HepG2 (cell line): Measurements from ENCODE around the gene EBF3. TPM values are rescaled to one million over a fixed set of nuclear protein-coding genes. Genes with fewer than 3 reads are reported as not detected.

Source experiments
- ATAC-seq: fragments of 200-7000 bp; cut with Tn5 transposase; 3 replicates; pipeline ENCODE4 v1.9.1; 2020; ENCODE audit warnings: mild to moderate bottlenecking, moderate library complexity
- BruUV-seq: library from RNA; stranded (reverse); fragments of 400-500 nt; replicated peaks from 2 replicates; lab custom pipeline; 2021; lab: Mats Ljungman, UMichigan
- CTCF ChIA-PET: fragments of 300-600 bp; formaldehyde crosslinking; extraction: SDS; loops from one replicate; lab custom pipeline; 2021; ENCODE audit warnings: low total read pairs, inconsistent platforms, low intra/inter-chr PET ratio; lab: Yijun Ruan, JAX
- POLR2A ChIA-PET: fragments of 350-600 bp; sonication (Branson Sonifier 250); formaldehyde crosslinking; loops from one replicate; lab custom pipeline; 2020; ENCODE audit warnings: antibody characterized with exemption, inconsistent platforms; lab: Yijun Ruan, JAX
- DNase-seq: peaks from one replicate; pipeline ENCODE4 v3.0.0-alpha.2; 2015; ENCODE audit warnings: low spot score
- FAIRE-seq: peaks from 3 replicates; lab custom pipeline; 2011; peaks lifted over from hg19 to GRCh38; lab: Jason Lieb, UNC
- H2AFZ ChIP-seq: one replicate; pipeline ENCODE4 v1.6.1; 2011; ENCODE audit warnings: low read length, inconsistent platforms
- H3K27ac ChIP-seq: fragments of 300-600 bp; 3 replicates; pipeline ENCODE4 v1.8.0; 2011; ENCODE audit warnings: mixed run types, mild to moderate bottlenecking, mixed read lengths, low read length, inconsistent platforms; ENCODE audit not compliant: insufficient read depth; ENCODE audit errors: extremely low read length
- H3K27me3 ChIP-seq, 2 experiments: fragments of 200-600 bp in 1 of 2; 2 replicates in 1 of 2; 3 replicates in 1 of 2; pipeline versions ENCODE4 v1.6.0 to v1.8.0; 2011; ENCODE audit warnings: low read length in 2 of 2, mild to moderate bottlenecking in 2 of 2, moderate library complexity in 2 of 2, inconsistent platforms in 1 of 2; ENCODE audit not compliant: insufficient read depth in 2 of 2, control insufficient read depth in 1 of 2
- H3K36me3 ChIP-seq, 2 experiments: fragments of 200-600 bp in 1 of 2; replicated peaks in 1 of 2; 2 replicates in 1 of 2; 3 replicates in 1 of 2; pipeline versions ENCODE4 v1.5.1 to v1.8.0; 2011; ENCODE audit warnings: low read length in 2 of 2, inconsistent platforms in 1 of 2; ENCODE audit not compliant: insufficient read depth in 2 of 2, control insufficient read depth in 1 of 2
- H3K4me1 ChIP-seq: 2 replicates; pipeline ENCODE4 v1.5.1; 2012; ENCODE audit warnings: low read length, inconsistent platforms; ENCODE audit not compliant: insufficient read depth
- H3K4me2 ChIP-seq: 2 replicates; pipeline ENCODE4 v1.6.0; 2011; ENCODE audit warnings: low read depth, low read length, inconsistent platforms
- H3K4me3 ChIP-seq, 3 experiments: fragments of 200-600 bp in 1 of 3; sonication (generic), shearing (Covaris generic) in 1 of 3; replicated peaks in 1 of 3; 2 replicates each; pipeline ENCODE4 v1.5.1; 2011 to 2016; ENCODE audit warnings: low read length in 3 of 3, inconsistent platforms in 2 of 3, low read depth in 2 of 3, mild to moderate bottlenecking in 2 of 3, control low read depth in 1 of 3, mixed read lengths in 1 of 3; ENCODE audit not compliant: insufficient read depth in 1 of 3
- H3K79me2 ChIP-seq: one replicate; pipeline ENCODE4 v1.6.1; 2011; ENCODE audit warnings: low read length, inconsistent platforms; ENCODE audit not compliant: insufficient read depth
- H3K9ac ChIP-seq: 2 replicates; pipeline ENCODE4 v1.6.0; 2011; ENCODE audit warnings: mild to moderate bottlenecking, low read depth, low read length, inconsistent platforms; ENCODE audit not compliant: insufficient read depth
- H3K9me3 ChIP-seq: 2 replicates; pipeline ENCODE4 v1.5.1; 2012; ENCODE audit warnings: mild to moderate bottlenecking, low read length
- H4K20me1 ChIP-seq: 2 replicates; pipeline ENCODE4 v1.6.0; 2011; ENCODE audit warnings: inconsistent platforms, mild to moderate bottlenecking, low read length, moderate library complexity; ENCODE audit not compliant: insufficient read depth
- BCL6 ChIP-seq: IDR thresholded peaks from 2 replicates; pipeline ENCODE4 v1.6.1; 2016; ENCODE audit warnings: missing genetic modification reagents, missing compliant biosample characterization
- CREB1 ChIP-seq, 2 experiments: fragments of 450-650 bp in 1 of 2; IDR thresholded peaks; 2 replicates each; pipeline ENCODE4 v1.6.1; 2016 to 2017; ENCODE audit warnings: control low read depth in 1 of 2, mild to moderate bottlenecking in 1 of 2, missing compliant biosample characterization in 1 of 2, missing genetic modification characterization in 1 of 2
- EZH2 ChIP-seq: conservative IDR thresholded peaks from 2 replicates; pipeline ENCODE4 v1.6.1; 2012; ENCODE audit warnings: mild to moderate bottlenecking, low read depth, low read length, moderate library complexity
- FIP1L1 ChIP-seq: fragments of 200-400 bp; formaldehyde crosslinking; IDR thresholded peaks from 2 replicates; pipeline ENCODE4 v1.6.1; 2018; ENCODE audit warnings: low read depth, mild to moderate bottlenecking, low read length, moderate library complexity, borderline replicate concordance; ENCODE audit not compliant: insufficient read depth
- HDAC6 ChIP-seq: fragments of 200-600 bp; sonication (generic); IDR thresholded peaks from 2 replicates; pipeline ENCODE4 v1.7.0; 2017; ENCODE audit warnings: mild to moderate bottlenecking, antibody characterized with exemption, low read length, low read depth
- RCOR2 ChIP-seq: IDR thresholded peaks from 2 replicates; pipeline ENCODE4 v1.6.1; 2016; ENCODE audit warnings: missing biosample characterization, missing genetic modification reagents
- ZNF337 ChIP-seq: sonication (generic); formaldehyde crosslinking; IDR thresholded peaks from 2 replicates; pipeline ENCODE4 v1.5.1; 2020; ENCODE audit warnings: missing genetic modification reagents, low read depth, mild to moderate bottlenecking, borderline replicate concordance
- WGBS: methylation state at CpG from one replicate; pipeline ENCODE4 v1.1.6; 2017; ENCODE audit warnings: low lambda C conversion rate; 5-methylcytosine and 5-hydroxymethylcytosine counted together
- in situ Hi-C: cut with HindIII; loops from 2 replicates; pipeline ENCODE4 v1.10.0; 2017; ENCODE audit warnings: low pct_unique_long_range_greater_than_20kb; ENCODE audit not compliant: extremely low pct_ligation_motif_present
- intact Hi-C: fragments of 100-400 bp; cut with micrococcal nuclease; formaldehyde crosslinking; loops from one replicate; pipeline ENCODE4 v1.10.0; 2022; ENCODE audit not compliant: unreplicated experiment
- polyA plus RNA-seq, 8 experiments: library from polyadenylated mRNA; depleted of rRNA in 3 of 8; stranded (reverse) in 7 of 8; unstranded in 1 of 8; fragments of >200 nt; fragmentation: Illumina TruSeq in 4 of 8; extraction: Trizol in 4 of 8; gene quantifications; 2 replicates each; pipeline versions ENCODE4 v1.2.1 to v1.2.3, GENCODE V29; 2011 to 2016; ENCODE audit warnings: low read depth in 4 of 8, missing spikeins in 1 of 8, mixed read lengths in 1 of 8; ENCODE audit not compliant: insufficient read depth in 1 of 8
- total RNA-seq, 5 experiments: library from RNA; depleted of rRNA; stranded (reverse); fragments of >200 nt; fragmentation: Illumina TruSeq; extraction: Trizol; gene quantifications; 2 replicates each; pipeline ENCODE4 v1.2.3, GENCODE V29; 2016; ENCODE audit warnings: low read depth in 1 of 5
- TF ChIP-seq, protein P1 (sequence below): sonication (generic); formaldehyde crosslinking; IDR thresholded peaks from 2 replicates; pipeline ENCODE4 v1.9.0; 2021; ENCODE audit warnings: mild to moderate bottlenecking, missing genetic modification reagents
- TF ChIP-seq, protein P2 (sequence below): fragments of 450-650 bp; IDR thresholded peaks from 2 replicates; pipeline ENCODE4 v1.6.1; 2017

EBF3 gene
- total and polyA plus RNA-seq, 2 of the 13 experiments (the other 11 are each of a cell fraction or from before 2014, with no cell fraction given): not detected

DNA sequence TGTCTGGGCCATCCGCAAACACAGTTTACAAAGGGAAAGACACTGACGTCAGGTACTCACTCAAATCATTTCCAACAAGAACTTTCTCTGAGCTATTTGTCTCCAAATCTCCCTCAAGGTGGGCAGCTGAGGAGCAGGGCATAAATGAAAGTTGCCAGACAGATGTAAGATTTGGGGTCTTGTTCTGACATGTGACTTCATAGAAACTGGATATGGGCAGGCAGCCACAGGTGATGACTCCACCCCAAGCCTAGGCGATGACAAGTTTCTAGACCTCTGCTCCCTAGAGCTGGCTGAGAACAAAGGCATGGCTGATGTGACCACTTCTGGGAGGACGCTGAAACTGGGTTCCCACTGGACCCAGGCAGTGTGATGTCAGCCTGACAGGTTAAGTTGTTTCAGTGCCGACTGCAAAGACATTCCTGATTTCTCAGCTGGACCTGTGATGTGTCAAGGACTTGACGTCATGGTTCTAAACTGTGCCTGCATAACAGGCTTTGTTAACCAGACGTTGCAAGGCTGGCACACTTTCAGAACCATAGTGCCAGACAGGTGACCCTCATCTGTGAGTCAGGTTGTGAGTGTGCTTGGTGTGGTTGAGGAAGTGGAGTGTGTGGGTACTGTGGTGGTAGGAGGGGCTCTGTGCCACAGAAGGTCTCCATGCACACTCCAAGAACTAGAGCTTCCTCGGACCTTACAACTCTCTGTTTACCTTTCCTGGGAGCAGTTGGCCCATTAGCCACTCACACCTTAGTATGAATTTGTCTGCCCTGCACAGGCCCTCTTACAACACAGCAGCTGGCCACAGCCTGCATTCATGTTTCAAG, 39.9 kb upstream of the EBF3 start:
- Histone ChIP-seq H3K9ac (no peak overlapping the region), H3K4me1 (no peaks in the 10 kb centered on the region), H3K4me2 (no peak overlapping the region), H3K4me3 (no peak overlapping the region), H3K27me3 (peaks cover 0 to 3% of the 10 kb centered on the region in 2 experiments; a peak in 3 of 5 replicates), H3K9me3 (no peaks in the 10 kb centered on the region), H3K27ac (no peak overlapping the region), H3K79me2 (no peaks in the 10 kb centered on the region), H4K20me1 (no peaks in the 10 kb centered on the region), H2AFZ (no peak overlapping the region), H3K36me3 (no peaks in the 10 kb centered on the region)
- no peak for FAIRE-seq
- ChIA-PET CTCF (no interaction called here), POLR2A (no interaction called here)
- DNase-seq: no peak
- 18% methylated on average over 5 of the region's 8 CpGs for WGBS
- in situ Hi-C loops: no loop called here
- TF ChIP-seq EZH2: no peak
- peak; percentile 65; the same call in 1 of the 2 replicates for TF ChIP-seq CREB1 (IDR thresholded peaks at IDR 0.05)
- TF ChIP-seq CREB1 (CRISPR knock-in tag; IDR thresholded peaks at IDR 0.05): no peak
- no peak for ATAC-seq
- intact Hi-C loops: no loop called here
- BruUV-seq: no TSS peak

DNA sequence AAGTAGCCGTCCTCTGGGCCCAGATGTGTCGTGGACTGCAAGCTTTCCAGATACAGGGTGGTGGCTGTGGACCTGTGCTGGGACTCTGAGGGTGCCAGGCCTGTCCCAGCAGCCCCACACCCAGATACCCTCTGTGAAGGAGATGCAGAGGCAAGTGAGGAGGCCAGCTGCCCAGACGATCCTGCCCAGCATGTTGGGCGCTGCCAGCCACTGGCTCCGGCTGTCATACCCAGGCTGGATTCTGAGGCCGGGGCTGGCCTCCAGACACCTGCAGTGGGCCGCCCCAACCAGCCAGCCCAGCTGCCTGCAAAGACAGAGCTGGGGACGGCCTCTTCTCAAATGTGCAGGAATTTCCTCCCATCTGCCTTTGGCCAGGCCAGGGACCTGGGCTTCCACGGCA, 39.1 kb upstream of the EBF3 start:
- in situ Hi-C loops (no loop called here), intact Hi-C loops (no loop called here)
- H3K36me3 ChIP-seq: no peaks in the 10 kb centered on the region
- no peak overlapping the region for H3K27ac ChIP-seq
- WGBS: 0% methylated on average over 2 of the region's 9 CpGs
- no peaks in the 10 kb centered on the region for H3K79me2 ChIP-seq
- POLR2A ChIA-PET: no interaction called here
- H2AFZ ChIP-seq: no peak overlapping the region
- DNase-seq (no peak), FAIRE-seq (no peak), ATAC-seq (no peak)
- no peaks in the 10 kb centered on the region for H4K20me1 ChIP-seq
- no peak overlapping the region for H3K9ac ChIP-seq
- H3K9me3 ChIP-seq: no peaks in the 10 kb centered on the region
- BruUV-seq: no TSS peak
- no peaks in the 10 kb centered on the region for H3K4me1 ChIP-seq
- H3K4me3 ChIP-seq: no peak overlapping the region
- H3K27me3 ChIP-seq: peaks cover 0 to 3% of the 10 kb centered on the region in 2 experiments; a peak in 3 of 5 replicates
- CTCF ChIA-PET: no interaction called here
- no peak overlapping the region for H3K4me2 ChIP-seq
- TF ChIP-seq, protein P1, sequence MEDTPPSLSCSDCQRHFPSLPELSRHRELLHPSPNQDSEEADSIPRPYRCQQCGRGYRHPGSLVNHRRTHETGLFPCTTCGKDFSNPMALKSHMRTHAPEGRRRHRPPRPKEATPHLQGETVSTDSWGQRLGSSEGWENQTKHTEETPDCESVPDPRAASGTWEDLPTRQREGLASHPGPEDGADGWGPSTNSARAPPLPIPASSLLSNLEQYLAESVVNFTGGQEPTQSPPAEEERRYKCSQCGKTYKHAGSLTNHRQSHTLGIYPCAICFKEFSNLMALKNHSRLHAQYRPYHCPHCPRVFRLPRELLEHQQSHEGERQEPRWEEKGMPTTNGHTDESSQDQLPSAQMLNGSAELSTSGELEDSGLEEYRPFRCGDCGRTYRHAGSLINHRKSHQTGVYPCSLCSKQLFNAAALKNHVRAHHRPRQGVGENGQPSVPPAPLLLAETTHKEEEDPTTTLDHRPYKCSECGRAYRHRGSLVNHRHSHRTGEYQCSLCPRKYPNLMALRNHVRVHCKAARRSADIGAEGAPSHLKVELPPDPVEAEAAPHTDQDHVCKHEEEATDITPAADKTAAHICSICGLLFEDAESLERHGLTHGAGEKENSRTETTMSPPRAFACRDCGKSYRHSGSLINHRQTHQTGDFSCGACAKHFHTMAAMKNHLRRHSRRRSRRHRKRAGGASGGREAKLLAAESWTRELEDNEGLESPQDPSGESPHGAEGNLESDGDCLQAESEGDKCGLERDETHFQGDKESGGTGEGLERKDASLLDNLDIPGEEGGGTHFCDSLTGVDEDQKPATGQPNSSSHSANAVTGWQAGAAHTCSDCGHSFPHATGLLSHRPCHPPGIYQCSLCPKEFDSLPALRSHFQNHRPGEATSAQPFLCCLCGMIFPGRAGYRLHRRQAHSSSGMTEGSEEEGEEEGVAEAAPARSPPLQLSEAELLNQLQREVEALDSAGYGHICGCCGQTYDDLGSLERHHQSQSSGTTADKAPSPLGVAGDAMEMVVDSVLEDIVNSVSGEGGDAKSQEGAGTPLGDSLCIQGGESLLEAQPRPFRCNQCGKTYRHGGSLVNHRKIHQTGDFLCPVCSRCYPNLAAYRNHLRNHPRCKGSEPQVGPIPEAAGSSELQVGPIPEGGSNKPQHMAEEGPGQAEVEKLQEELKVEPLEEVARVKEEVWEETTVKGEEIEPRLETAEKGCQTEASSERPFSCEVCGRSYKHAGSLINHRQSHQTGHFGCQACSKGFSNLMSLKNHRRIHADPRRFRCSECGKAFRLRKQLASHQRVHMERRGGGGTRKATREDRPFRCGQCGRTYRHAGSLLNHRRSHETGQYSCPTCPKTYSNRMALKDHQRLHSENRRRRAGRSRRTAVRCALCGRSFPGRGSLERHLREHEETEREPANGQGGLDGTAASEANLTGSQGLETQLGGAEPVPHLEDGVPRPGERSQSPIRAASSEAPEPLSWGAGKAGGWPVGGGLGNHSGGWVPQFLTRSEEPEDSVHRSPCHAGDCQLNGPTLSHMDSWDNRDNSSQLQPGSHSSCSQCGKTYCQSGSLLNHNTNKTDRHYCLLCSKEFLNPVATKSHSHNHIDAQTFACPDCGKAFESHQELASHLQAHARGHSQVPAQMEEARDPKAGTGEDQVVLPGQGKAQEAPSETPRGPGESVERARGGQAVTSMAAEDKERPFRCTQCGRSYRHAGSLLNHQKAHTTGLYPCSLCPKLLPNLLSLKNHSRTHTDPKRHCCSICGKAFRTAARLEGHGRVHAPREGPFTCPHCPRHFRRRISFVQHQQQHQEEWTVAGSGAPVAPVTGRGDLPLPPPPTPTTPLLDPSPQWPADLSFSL (CRISPR knock-in tag): no peak
- TF ChIP-seq RCOR2: no peak
- TF ChIP-seq ZNF337: no peak
- TF ChIP-seq, protein P2, sequence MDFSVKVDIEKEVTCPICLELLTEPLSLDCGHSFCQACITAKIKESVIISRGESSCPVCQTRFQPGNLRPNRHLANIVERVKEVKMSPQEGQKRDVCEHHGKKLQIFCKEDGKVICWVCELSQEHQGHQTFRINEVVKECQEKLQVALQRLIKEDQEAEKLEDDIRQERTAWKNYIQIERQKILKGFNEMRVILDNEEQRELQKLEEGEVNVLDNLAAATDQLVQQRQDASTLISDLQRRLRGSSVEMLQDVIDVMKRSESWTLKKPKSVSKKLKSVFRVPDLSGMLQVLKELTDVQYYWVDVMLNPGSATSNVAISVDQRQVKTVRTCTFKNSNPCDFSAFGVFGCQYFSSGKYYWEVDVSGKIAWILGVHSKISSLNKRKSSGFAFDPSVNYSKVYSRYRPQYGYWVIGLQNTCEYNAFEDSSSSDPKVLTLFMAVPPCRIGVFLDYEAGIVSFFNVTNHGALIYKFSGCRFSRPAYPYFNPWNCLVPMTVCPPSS: no peak
- TF ChIP-seq BCL6 (CRISPR knock-in tag): no peak
- no peak for TF ChIP-seq HDAC6
- TF ChIP-seq FIP1L1: no peak
